Ovary (tissue), 3 donors: Measurements from ENCODE around the gene KPNA4.

ENCODE experiments used
- CTCF ChIP-seq, 3 donors: fragments of 450-650 bp in 2 of 3; fragments of 200-600 bp in 1 of 3; IDR thresholded peaks; one replicate each; pipeline versions ENCODE4 v1.5.1 to v1.8.0; 2016 to 2022; ENCODE audit warnings: antibody characterized with exemption in 3 of 3, mild to moderate bottlenecking in 1 of 3
- POLR2A ChIP-seq: fragments of 450-650 bp; IDR thresholded peaks from one replicate; pipeline ENCODE4 v1.6.1; 2017; ENCODE audit warnings: antibody characterized with exemption, mild to moderate bottlenecking, moderate library complexity
- donor health status: DM: no; HTN: no; CAD: no.

DNA sequence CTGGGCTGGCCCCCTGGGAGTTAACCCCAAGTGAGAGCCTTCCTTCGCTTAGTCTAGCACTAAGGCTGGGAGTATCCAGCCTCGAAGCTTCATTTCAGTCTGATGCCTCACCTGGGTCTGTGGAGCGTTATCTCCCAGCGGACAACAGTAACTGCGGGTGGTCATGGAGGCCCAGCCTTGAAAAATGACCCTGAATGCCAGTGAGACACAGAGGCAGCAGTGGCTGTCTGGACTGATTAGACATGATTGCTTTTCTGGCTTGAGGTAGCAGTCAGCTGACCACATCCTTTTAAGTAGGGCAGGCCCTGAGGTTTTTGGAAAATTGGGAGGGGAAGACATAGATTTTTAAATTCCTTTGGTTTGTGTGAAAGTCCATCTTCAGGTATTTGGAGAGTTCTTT is 87.6 kb downstream of the KPNA4 start:
- TF ChIP-seq CTCF (IDR thresholded peaks at IDR 0.05) (no peak), POLR2A (no peak)
